ENCODE measurements around the gene CLCN6. TPM values are rescaled to one million over a fixed set of nuclear protein-coding genes. Genes with fewer than 3 reads are reported as not detected.

CLCN6 gene
- total RNA-seq, 1 donor from 2014 or later: 27.1 TPM

DNA sequence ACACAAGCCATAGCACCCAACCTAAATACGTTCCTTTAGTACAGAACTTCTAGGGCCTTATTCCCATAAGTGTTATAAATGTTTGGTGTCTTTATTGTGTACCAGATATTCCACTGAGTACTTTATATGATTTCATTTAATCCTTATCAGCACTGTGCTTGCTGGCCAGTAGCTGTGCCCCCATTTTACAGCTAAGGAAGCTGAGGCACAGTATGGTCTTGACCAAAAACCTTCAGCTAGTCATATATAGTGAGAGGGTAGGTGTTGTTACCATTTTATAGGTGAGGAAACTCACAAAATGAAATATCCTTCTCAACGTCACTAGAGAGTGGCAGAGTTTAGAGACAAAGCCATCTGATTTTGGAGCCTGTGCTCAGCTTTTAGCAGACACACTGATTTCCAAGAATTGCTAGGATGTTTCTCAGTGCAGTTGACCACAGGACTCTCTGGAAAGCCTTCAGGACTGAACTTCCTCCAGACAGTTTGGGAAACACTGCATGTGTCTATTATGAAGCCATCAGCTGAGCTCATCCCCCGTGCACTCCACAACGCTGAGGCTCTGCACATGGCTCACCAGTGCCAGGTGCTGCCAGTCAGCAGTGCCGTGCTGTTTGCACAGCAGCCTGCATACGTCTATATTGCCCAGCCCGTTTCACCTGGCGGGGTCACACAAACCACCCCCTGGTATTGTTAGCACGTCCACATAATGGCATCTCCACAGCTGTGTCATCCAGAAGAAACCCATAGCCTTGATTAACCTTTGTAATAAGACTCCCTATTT, 26.1 kb downstream of the CLCN6 start:
- no peak for DNase-seq (ENCODE audit: low spot score)

DNA sequence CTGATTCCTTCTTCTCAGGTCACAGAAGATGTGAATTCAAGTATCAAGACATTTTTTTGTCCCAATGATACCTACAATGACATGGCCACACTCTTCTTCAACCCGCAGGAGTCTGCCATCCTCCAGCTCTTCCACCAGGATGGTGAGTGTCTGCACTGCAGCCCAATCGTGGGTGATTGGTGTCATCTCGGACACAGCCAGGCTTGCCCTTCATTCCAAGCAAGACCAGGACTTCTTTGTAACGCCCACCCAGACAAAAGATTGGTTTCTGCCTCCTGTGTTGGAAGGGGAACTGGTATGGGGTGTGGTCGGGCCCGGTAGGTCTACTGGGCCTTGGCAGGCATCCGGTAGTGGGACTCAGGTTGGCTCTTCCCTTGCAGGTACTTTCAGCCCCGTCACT, 27.5 kb downstream of the CLCN6 start:
- DNase-seq (ENCODE audit: low spot score): no peak

DNA sequence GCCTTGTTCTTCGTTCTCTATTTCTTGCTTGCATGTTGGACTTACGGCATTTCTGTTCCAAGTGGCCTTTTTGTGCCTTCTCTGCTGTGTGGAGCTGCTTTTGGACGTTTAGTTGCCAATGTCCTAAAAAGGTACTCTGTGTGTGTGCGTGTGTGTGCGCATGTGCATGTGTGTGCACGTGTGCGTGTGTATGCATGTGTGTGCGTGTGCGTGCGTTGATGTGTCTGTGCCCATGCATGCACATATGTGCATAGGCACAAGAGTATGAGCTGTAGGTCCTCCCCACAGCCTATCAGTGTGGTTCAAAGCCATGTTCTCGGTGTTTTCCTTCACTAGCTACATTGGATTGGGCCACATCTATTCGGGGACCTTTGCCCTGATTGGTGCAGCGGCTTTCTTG, 27.9 kb downstream of the CLCN6 start:
- DNase-seq (ENCODE audit: low spot score): no peak

DNA sequence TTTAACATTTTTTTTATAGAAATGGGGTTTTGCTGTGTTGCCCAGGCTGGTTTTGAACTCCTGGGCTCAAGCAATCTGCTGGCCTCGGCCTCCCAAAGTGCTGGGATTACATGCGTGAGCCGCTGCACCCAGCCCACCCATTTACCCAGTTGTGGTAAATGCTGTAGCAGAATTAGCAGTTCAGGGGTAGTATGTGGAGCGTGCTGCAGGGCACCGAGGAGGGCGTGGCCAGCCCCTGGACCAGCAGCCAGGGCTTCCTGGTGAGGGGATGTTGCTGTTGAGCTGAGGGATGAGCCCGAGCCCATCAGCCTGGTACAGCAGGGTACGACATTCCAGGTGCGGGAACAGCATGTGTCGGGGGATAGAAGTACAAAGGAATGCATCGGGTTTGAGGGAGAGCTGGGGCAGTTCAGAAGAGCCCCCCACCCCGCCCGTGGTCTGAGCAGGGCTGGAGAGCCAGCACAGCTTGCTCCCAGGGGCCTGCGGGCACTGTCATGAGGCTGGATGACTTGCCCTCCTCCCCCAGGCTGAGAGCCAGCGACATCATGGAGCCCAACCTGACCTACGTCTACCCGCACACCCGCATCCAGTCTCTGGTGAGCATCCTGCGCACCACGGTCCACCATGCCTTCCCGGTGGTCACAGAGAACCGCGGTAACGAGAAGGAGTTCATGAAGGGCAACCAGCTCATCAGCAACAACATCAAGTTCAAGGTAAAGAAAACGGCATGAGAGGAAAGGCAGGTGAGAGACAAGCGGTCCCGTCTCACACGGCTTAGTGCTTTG, 29.6 kb downstream of the CLCN6 start:
- no peak for DNase-seq (ENCODE audit: low spot score)

DNA sequence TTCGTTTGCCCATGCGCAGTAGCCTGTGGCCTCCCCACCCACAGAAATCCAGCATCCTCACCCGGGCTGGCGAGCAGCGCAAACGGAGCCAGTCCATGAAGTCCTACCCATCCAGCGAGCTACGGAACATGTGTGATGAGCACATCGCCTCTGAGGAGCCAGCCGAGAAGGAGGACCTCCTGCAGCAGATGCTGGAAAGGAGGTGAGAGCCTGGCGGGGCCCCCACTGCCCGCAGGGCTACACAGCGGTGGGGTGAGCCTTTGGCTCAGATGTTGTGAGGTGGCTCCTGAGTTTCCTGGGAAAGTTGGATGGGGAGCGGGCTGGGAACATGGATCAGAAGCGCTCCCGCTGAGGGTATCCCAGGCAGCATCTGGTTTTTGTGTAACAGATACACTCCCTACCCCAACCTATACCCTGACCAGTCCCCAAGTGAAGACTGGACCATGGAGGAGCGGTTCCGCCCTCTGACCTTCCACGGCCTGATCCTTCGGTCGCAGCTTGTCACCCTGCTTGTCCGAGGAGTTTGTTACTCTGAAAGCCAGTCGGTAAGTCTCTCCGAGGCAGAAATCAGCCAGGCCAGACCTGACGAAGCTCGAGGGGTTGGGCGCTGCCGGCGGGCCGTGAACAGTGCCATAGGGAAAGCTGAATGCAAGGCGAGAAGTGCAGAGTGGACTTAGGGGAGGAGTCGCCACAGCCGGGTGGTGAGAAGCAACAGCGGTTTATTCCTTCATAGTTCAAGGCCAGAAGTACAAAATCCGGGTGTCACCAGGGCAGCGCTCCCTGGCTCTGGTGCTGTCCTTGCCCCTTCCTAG, 31.2 kb downstream of the CLCN6 start:
- DNase-seq (ENCODE audit: low spot score): no peak

- DNase-seq (ENCODE audit: low spot score): no peak
These were observed 31.9 kb downstream of the CLCN6 start for GRCh38 chr1:11837767-11838348.

DNA sequence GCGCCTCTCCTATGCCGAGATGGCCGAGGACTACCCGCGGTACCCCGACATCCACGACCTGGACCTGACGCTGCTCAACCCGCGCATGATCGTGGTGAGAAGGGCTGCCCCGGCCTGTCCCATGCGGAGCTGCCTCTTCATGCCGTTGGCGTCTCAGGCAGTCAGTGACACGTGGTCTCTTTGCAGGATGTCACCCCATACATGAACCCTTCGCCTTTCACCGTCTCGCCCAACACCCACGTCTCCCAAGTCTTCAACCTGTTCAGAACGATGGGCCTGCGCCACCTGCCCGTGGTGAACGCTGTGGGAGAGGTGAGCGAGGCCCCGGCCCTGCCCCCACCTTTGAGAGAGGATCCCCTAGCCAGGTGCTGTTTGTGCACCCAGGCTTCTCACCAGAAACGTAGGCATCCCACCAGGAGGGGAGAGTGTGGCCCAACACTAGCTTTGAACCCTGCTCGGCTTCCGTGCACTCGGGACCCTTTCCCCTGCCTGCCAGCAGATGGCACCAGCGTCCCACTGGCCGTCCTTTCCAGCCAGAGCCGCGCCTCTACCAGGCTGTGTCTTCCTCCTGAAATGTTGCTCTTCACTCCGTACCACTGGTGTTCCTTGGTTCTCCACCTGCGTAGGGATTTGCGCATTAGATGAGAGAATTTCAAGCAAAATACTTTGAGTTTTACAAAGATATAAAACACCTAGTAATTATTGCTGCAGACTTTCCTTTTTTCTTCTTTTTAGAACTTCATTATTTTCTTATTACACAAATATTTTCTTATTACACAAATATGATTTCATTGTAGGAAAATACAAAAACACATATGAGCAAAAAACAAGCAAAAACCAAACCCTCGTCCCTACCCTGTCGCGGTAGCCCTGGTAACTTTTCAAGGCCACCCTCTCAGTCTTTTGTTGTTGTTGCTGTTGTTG, 32.6 kb downstream of the CLCN6 start:
- peak; percentile 69 for DNase-seq (ENCODE audit: low spot score)

GRCh38 chr1:11839727-11840705, 34.0 kb downstream of the CLCN6 start:
- DNase-seq (ENCODE audit: low spot score): no peak

GRCh38 chr1:11841245-11842153, 35.5 kb downstream of the CLCN6 start:
- DNase-seq (ENCODE audit: low spot score): no peak

DNA sequence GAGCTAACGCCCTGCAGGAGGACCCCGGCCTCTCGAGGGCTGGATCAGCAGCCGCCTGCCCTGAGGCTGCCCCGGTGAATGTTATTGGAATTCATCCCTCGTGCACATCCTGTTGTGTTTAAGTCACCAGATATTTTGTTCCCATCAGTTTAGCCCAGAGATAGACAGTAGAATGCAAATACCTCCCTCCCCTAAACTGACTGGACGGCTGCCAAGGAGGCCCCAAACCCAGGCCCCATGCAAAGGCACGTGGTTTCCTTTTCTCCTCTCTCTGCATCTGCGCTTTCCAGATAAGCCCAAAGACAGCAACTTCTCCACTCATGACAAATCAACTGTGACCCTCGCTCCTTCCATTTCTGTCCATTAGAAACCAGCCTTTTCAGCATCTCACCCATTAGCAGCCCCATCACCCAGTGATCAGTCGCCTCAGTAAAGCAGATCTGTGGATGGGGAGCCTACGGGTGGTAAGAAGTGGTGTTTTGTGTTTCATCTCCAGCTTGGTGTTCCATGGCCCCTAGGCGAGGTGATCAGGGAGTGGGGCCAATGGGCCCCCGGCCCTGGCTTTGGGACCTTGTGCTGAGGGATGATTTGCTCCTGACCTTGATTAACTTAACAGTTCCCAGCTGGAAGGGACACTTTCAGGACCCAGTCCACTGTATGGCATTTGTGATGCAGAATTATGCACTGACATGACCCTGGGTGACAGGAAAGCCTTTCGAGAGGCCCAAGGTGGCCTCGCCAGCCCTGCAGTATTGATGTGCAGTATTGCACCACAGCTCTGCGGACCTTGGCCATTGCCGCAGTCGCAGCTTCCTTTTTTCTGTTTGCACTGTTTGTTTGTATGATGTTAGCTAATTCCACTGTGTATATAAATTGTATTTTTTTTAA, 36.4 kb downstream of the CLCN6 start:
- DNase-seq (ENCODE audit: low spot score): peak; percentile 34

- no peak for DNase-seq (ENCODE audit: low spot score)
These were observed 39.8 kb downstream of the CLCN6 start for GRCh38 chr1:11845641-11846335.

- no peak for DNase-seq (ENCODE audit: low spot score)
These were observed 41.8 kb downstream of the CLCN6 start, which contains the start of gene NPPA for GRCh38 chr1:11847667-11848372. Gene NPPA (minus strand): TSS chr1:11847783. CDS start chr1:11847684, 99 bp downstream.

DNA sequence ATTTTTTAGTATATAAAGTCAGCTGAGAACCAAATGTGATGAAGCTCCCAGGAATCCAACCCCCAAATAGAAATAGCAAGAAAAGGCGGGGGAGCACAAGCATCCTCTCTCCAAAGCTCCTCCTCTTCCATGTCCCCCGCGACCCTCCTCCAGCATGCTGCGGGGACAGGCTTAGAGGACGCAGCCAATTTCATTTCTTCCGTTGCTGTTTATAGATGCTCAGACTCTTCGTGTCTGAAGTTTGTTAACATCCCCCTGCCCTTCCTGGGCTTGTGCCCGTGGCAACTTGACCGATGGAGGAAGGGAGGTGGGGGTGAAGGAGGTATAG, 42.3 kb downstream of the CLCN6 start:
- DNase-seq (ENCODE audit: low spot score): no peak

DNA sequence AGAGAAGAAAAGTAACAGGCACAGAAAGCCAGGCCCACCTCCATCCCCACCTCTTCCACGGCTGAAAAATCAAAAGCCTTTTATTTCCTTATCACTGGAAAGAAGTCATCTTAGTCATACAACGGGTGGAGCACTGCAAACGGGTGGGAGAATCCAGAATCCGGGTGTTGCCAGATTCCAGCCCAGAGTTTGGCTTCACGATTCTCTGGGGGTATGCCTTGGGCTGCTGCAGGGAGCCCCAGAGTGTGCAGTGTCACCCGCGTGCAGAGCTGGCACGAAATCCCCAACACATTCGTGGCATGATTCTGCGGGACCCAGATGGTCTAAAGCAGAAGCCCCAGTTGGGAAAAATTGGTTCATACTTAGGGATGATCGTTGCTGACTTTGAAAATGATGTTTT, 44.2 kb downstream of the CLCN6 start:
- no peak for DNase-seq (ENCODE audit: low spot score)

- no peak for DNase-seq (ENCODE audit: low spot score)
These were observed 45.2 kb downstream of the CLCN6 start for GRCh38 chr1:11851180-11851579.

DNA sequence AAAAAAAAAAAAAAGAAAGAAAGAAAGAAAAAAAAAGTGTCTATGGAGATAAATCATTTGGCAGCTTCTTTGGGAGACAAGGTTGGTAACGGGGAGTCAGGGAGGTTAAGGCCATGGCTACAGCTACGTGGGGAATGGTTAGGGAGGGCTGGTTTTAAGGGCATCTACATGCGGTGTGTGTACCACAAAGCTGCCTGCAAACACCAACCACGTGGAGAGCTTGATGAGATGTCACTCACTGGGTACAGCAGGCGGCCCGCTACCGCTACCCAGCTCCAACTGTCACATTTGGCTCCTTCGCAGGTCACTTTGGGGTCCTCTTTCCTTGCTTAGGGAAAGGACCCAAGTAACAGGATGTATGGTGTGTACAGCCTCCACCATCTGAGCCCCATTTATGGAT, 48.5 kb downstream of the CLCN6 start:
- no peak for DNase-seq (ENCODE audit: low spot score)
